DMS 273 (cell line): Measurements from ENCODE around the gene TARDBP.
"Not testable (repeated sequence)": the region's sequence is repeated elsewhere in the genome, so short reads cannot be mapped to it uniquely, and the experiment has no call there.

Experiments
- DNase-seq: peaks from one replicate; lab custom pipeline; 2025; ENCODE audit not compliant: unreplicated experiment; lab: John Stamatoyannopoulos, UW

TARDBP gene

DNA sequence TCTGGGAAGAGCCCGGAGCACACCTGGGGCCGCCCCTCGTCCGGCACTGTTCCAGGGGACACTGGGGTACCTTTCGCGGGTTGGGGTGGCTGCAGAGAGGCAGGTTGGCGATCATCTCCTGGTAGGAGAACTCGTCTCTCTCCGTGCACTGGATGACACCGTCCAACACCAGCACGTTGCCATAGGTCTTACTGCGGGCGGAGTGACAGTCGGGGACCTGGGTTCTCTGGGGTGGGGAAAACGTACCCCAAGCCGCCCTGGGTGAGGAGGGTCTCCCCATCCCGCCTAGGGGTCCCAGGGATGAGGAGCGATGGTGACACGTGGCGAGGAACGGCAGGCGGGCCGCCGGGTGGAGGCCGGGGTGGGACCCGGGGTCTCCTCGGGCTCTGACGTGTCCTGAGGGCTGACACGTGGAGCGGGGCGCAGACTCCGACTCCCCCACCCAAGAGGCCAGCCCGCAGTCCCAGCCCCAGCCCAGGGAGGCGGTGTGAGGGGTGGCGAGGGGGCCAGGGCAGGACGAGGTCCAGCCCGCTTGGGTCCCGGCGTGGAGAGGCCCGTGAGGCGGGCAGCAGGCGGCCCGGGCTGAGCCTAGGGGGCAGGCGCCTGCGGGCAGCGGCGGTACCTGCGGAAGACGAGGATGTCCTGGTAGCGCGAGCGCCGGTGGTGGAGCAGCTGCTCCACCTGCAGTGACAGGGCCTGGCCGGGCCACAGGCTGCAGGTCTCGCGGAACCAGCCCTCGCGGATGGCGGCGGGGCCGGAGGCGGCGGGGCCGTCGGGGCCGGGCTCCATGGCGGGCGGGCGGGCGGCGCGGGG lies 46.9 kb downstream of the TARDBP start:
- DNase-seq, result peak; percentile 68

DNA sequence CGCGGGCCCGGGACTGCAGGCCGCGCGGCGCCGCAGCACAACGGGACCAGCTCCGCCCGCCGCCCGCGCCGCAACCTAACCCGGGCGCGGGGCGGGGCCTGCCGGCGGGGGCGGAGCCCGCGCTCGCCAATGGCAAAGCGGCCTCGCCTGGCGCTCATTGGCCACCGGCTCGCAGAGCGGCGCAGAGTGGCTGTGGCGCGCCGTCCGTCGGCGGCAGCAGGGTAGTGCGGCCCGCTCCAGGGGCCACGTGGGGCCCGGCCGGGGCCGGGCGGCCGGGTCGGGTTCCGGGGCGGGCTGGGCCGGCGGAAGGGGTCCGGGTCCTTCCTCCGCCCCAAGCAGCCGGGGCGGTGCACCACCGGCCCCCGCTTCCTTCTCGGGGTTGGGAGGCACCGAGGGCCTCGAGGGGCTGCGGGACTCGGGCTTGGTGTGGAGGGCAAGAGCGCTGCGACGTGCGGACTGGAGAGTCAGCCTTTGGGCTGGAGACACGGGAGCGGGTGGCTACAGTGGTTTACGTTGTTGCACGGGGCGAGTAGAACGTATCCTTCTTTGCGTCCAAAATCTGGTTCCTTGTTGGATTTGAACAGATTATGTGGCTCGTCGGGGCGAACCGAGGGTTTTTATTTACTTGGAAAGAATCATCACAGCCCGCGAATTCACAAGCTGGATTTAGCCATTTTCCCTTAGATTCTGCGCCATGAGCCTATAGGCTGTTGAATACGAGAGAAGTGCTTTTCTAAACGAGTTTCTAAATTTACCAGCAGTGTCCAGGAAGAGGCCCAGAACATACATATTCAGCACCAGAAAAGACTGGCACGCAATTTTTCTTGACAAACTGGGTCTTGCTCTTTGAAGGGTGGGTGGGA lies 47.7 kb downstream of the TARDBP start, which contains the start of gene SRM:
TSS of gene SRM (minus strand) at position 51 of the 863 bp plus-strand sequence. CDS start 75 bp downstream, outside the sequence.
- peak; percentile 98 for DNase-seq

DNA sequence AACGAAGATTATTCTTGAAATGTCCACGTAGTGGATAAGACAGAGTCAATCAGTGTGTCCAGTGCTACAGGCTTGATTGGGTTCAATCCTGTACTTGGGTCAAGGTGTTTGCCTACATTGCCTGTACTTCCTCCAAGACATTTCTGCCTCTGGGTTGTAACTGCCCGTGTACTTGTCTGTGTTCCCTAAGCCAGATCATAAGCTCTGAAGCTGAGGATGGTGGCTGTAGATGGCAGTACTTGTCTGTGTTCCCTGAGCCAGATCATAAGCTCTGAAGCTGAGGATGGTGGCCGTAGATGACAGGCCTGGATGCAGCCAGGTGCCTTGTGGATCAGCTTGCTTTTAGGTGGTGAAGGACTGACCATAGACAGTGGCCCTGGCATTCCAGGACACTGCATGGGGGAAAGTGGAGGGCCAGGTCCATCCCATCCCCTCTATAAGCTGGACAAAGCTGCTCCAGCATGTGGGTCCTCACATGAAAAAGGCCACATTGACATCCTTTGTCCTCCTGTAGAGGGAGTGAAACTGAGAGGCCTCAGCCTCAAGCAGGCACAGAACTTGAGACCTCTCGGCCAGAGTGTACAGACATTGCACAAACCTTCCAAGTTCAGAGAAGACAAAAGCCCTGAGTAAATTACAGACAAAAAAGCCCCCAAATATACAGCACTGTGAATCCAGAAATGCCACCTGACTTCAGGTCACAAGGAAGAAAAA lies 49.4 kb downstream of the TARDBP start:
- DNase-seq, result no peak

DNA sequence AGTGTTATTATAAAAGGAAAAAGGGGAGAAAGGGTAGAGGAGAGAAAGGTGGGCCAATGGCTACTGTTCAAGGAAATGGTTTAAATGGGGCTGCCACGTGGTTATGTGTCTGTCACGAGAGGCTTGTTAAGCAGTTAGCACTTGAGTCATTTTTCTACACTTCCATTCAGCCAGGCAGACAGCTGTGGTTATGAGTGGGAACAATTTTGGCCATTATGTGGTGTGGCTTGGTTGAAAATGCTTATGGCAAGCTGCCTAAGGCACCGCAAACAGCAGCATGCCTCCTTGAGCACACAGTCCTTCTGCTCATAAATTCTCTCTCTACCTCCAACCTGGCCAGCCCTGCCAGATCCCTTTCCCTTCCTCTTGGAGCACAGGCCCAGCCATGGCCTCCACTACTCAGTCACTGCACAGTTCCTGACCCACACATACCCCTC lies 50.5 kb downstream of the TARDBP start:
- DNase-seq, result peak; percentile 60

DNA sequence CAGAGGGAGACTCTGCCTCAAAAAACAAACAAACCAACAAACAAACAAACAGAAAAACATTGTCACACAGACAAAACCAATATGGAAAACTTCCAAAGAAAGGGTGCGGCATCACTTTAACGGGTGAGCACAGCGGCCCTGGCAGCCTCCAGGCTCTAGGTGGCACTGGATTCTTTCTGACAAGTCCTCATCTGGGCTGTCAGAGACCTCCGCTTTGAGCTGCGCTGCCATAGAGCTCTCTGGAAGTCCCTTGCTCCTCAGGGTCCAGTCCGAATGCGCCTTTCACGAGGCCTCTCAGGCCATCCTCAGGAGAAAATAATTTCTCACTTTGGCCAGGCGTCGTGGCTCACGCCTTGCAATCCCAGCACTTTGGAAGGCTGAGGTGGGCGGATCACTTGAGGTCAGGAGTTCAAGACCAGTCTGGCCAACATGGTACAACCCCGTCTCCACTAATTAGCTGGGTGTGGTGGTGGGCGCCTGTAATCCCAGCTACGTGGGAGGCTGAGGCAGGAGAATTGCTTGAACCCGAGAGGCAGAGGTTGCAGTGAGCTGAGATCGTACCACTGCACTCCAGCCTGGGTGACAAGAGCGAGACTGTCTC lies 51.6 kb downstream of the TARDBP start:
- peak; percentile 59 for DNase-seq

DNA sequence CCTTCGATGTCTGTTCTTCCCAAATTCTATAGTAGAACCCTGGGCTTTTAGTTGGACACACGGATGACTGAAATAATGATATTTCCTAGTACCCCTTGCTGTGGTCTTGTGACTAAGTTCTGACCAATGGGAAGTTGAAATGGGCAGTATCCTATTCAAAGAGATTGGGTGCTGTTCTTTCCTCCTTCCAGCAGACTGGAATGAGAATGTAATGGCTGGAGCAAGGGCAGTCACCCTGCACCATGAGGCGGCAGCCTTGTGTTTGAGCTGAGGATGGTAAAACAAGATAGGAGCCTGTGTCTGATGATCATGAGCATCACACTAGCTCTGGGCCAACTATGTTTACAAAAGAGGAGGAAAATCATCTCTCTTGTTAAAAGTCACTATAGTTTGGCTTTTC lies 52.5 kb downstream of the TARDBP start:
- no peak for DNase-seq

- no peak for DNase-seq
Measured at GRCh38 chr1:11065796-11066195, 53.3 kb downstream of the TARDBP start.

DNA sequence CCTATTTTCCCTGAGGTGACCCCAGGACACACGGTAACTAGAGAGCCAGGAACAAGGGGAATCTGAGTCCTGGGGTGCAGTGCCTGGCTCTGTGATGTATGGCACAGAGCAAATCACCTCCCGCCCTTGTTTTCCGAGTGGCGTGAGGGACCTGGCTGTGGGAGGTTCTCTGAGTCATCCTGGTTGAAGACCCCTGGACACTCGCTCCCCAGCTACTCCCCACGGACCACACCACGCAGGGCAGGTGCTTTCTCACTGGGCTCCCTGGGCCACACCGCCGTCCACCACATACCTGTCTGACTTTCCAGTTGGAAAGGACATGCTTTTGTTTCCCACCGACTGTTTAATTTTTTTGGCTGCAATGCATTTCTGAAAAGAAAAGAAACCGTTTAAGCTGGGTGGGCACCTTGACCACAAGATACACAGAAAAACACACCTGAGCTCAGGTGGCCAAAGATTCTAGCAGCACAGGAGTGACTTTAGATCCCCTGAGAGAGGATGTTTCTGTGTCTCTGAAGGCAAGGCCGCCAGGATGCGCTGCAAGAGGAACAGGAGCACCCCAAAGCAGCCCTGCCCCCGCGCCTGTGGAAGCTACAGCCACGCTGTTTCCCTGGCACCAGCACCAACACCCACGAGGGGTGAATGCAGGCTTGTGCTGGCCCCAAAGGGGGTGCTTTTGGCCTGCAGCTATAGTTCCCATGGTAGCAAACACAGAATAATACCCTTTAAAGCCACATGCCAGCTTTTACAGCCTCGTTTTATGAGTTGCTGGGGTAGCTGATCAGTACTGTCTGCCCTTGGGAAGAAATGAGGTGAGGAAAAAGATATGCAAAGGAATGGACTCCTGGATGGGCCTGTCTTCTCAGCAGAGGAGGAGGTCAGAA lies 55.5 kb downstream of the TARDBP start:
- no peak for DNase-seq

GRCh38 chr1:11068600-11069473 lies 56.4 kb downstream of the TARDBP start:
- no peak for DNase-seq

DNA sequence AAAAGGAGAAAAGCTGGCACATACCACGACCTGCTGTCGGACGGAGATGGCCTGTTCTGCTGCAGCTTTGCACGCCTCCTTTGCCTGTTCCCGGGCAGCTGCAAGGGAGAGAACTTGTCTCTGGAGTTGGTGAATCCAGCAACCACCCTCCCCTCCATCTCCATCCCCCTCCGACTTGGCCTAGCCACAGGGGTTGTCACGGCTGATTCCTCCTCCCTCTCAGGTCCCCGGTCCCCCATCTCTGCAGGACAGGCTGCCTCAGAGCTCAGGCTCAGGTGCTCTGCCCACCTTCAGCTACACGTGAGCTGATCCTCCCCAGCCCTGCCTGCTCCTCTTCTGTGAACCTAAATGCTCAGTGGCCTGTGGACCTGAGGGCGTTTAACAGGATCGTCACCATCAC lies 58.4 kb downstream of the TARDBP start:
- DNase-seq, result no peak

DNA sequence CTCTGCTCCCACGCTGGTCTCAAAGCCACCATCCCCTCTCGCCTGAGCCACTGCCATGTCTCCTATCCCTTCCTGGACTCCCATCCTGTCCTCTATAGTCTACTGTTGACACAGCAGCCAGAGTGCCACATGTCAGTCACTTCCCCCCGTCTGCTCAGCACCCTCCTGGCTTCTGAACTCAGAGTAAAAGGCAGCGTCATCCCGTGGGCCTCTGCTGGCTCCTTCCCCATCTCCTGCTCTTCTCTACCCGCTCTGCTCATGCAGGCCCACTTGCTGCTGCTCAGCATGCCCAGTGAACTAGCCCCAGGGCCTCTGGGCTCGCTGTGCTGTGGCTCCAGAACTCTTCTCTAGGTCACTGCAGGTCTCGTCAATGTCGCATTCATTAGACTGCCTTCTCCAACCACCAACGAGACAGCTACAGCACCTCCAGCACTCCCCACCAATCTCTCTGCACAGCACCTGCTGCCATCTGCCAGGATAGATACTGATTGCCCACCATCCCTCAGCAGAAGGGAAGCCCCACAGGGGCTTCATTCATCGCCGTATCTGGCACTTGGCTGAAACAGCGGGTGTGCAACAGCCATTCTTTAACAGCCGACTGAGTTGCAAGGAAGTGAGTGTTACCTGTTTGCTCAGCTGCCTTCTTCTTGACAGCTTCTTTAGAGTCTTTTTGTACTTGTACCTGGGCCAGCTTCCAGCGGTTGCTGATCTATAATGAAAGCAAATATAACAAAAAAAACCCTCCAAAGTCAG lies 59.2 kb downstream of the TARDBP start:
- no peak for DNase-seq

- DNase-seq, result no peak
Measured at GRCh38 chr1:11072216-11072917, 59.9 kb downstream of the TARDBP start.

DNA sequence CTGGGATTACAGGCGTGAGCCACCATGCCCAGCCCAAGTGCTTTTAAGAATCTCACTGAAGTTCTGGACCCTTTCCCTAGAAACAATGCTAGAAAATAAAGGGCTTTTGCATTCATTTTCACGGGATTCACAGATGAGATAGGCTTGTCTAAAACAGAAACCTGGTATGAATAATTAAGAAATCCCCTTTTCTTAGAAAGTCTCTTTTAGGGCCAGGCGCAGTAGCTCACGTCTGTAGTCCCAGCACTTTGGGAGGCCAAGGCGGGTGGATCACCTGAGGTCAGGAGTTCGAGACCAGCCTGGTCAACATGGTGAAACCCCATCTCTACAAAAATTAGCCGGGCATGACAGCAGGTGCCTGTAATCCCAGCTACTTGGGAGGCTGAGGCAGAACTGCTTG lies 60.9 kb downstream of the TARDBP start:
- DNase-seq, result not testable (repeated sequence)
